ENCODE data around the gene MORC2.

Gene MORC2

GRCh38 chr22:30918761-30919160 is 49.8 kb downstream of the MORC2 start:
- no peak for DNase-seq

- no peak for DNase-seq
These were observed 58.2 kb downstream of the MORC2 start for GRCh38 chr22:30910358-30910757.

GRCh38 chr22:30909306-30909705 is 59.3 kb downstream of the MORC2 start:
- no peak for DNase-seq

- no peak for DNase-seq
These were observed 60.5 kb downstream of the MORC2 start for GRCh38 chr22:30908051-30908461.

- DNase-seq: no peak
These were observed 61.6 kb downstream of the MORC2 start for GRCh38 chr22:30906946-30907345.

- no peak for DNase-seq
These were observed 62.2 kb downstream of the MORC2 start for GRCh38 chr22:30906411-30906810.

GRCh38 chr22:30905696-30906341 is 62.8 kb downstream of the MORC2 start:
- DNase-seq: no peak

GRCh38 chr22:30903876-30904460 is 64.6 kb downstream of the MORC2 start:
- DNase-seq: no peak

- no peak for DNase-seq
These were observed 65.8 kb downstream of the MORC2 start for GRCh38 chr22:30902496-30903357.

GRCh38 chr22:30894371-30894740 is 74.2 kb downstream of the MORC2 start:
- DNase-seq: no peak

GRCh38 chr22:30893434-30894370 is 74.9 kb downstream of the MORC2 start:
- DNase-seq: no peak

GRCh38 chr22:30892731-30893221 is 75.8 kb downstream of the MORC2 start:
- DNase-seq: no peak

GRCh38 chr22:30892286-30892685 is 76.3 kb downstream of the MORC2 start:
- no peak for DNase-seq

- DNase-seq: no peak
These were observed 76.8 kb downstream of the MORC2 start for GRCh38 chr22:30891781-30892180.

GRCh38 chr22:30891443-30891755 is 77.2 kb downstream of the MORC2 start:
- DNase-seq: no peak

- peak; percentile 9 for DNase-seq
These were observed 77.7 kb downstream of the MORC2 start for GRCh38 chr22:30890686-30891442.

- no peak for DNase-seq
These were observed 78.5 kb downstream of the MORC2 start for GRCh38 chr22:30889996-30890480.

- DNase-seq: no peak
These were observed 79.1 kb downstream of the MORC2 start for GRCh38 chr22:30889268-30889995.

GRCh38 chr22:30887861-30888260 is 80.7 kb downstream of the MORC2 start:
- no peak for DNase-seq

- DNase-seq: no peak
These were observed 81.1 kb downstream of the MORC2 start for GRCh38 chr22:30887453-30887852.

- DNase-seq: no peak
These were observed 83.0 kb downstream of the MORC2 start for GRCh38 chr22:30885591-30885990.
